Choroid plexus epithelial cell (primary cell): ENCODE measurements around the gene RIPK3.
A peak's percentile ranks its signal among the peaks of the same experiment; 100 is the strongest.

Source experiments
- DNase-seq: peaks from one replicate; pipeline ENCODE4 v3.0.0-alpha.2; 2010; ENCODE audit warnings: low read depth
- H3K4me3 ChIP-seq: 2 replicates; pipeline ENCODE4 v1.5.1; 2011; ENCODE audit warnings: low read depth, mild to moderate bottlenecking, control low read depth, low read length, moderate library complexity
- CTCF ChIP-seq: conservative IDR thresholded peaks from 2 replicates; pipeline ENCODE4 v1.5.1; 2011; ENCODE audit warnings: low read depth, mild to moderate bottlenecking, control low read depth, inconsistent platforms, low read length, moderate library complexity

The RIPK3 gene

GRCh38 chr14:24321212-24321975 is 18.4 kb downstream of the RIPK3 start:
- TF ChIP-seq CTCF = no peak
- H3K4me3 ChIP-seq = no peak overlapping the region
- peak; percentile 40 for DNase-seq

- H3K4me3 ChIP-seq = no peak overlapping the region
- no peak for TF ChIP-seq CTCF
Observed at GRCh38 chr14:24317141-24317928, 22.5 kb downstream of the RIPK3 start.

GRCh38 chr14:24316597-24316950 is 23.2 kb downstream of the RIPK3 start:
- H3K4me3 ChIP-seq = no peak overlapping the region
- DNase-seq = no peak
- TF ChIP-seq CTCF = peak; percentile 9

More at GRCh38 chr14:24317141-24317928, 22.5 kb downstream of the RIPK3 start:
- DNase-seq = no peak

GRCh38 chr14:24315807-24316596 is 23.8 kb downstream of the RIPK3 start:
- no peak for TF ChIP-seq CTCF
- no peak overlapping the region for H3K4me3 ChIP-seq
- no peak for DNase-seq

- no peak for DNase-seq
- H3K4me3 ChIP-seq = no peak overlapping the region
- TF ChIP-seq CTCF = no peak
Observed at GRCh38 chr14:24315243-24315806, 24.5 kb downstream of the RIPK3 start.

GRCh38 chr14:24314377-24315193 is 25.2 kb downstream of the RIPK3 start:
- no peak for TF ChIP-seq CTCF
- no peak for DNase-seq
- no peak overlapping the region for H3K4me3 ChIP-seq
